K562 (cell line): Measurements from ENCODE around the gene ODF2. TPM values are rescaled to one million over a fixed set of nuclear protein-coding genes. Genes with fewer than 3 reads are reported as not detected.
A peak's percentile ranks its signal among the peaks of the same experiment; 100 is the strongest.

ENCODE experiments used
- FIP1L1 ChIP-seq: fragments of 200-400 bp; formaldehyde crosslinking; IDR thresholded peaks from 2 replicates; pipeline ENCODE4 v1.6.1; 2018; ENCODE audit warnings: mild to moderate bottlenecking, low read depth, low read length; ENCODE audit not compliant: poor library complexity, severe bottlenecking
- HIVEP1 ChIP-seq: fragments of 250-450 bp; sonication (Bioruptor Pico); IDR thresholded peaks from 2 replicates; pipeline ENCODE4 v1.4.0; 2020; ENCODE audit warnings: mild to moderate bottlenecking
- HOXB6 ChIP-seq: fragments of 250-450 bp; sonication (Bioruptor Pico); IDR thresholded peaks from 2 replicates; pipeline ENCODE4 v1.5.1; 2022; ENCODE audit warnings: mild to moderate bottlenecking, borderline replicate concordance
- MXD1 ChIP-seq: fragments of 250-450 bp; sonication (Bioruptor Pico); IDR thresholded peaks from 2 replicates; pipeline ENCODE4 v1.8.0; 2021; ENCODE audit warnings: borderline replicate concordance, mild to moderate bottlenecking, moderate library complexity; ENCODE audit not compliant: poor library complexity, severe bottlenecking
- NFIX ChIP-seq: fragments of 250-450 bp; sonication (Bioruptor Pico); IDR thresholded peaks from 2 replicates; pipeline ENCODE4 v1.4.0; 2020; ENCODE audit warnings: low read depth, mild to moderate bottlenecking, moderate library complexity
- NR0B1 ChIP-seq: fragments of 450-650 bp; IDR thresholded peaks from one replicate; pipeline ENCODE4 v1.6.1; 2018; ENCODE audit warnings: mild to moderate bottlenecking, moderate library complexity; ENCODE audit not compliant: partially characterized antibody
- NR1H2 ChIP-seq: sonication (generic); formaldehyde crosslinking; IDR thresholded peaks from 2 replicates; pipeline ENCODE4 v1.4.0; 2020; ENCODE audit warnings: mild to moderate bottlenecking, missing genetic modification reagents
- PREB ChIP-seq: sonication (generic); formaldehyde crosslinking; IDR thresholded peaks from 2 replicates; pipeline ENCODE4 v1.8.1; 2023; ENCODE audit warnings: mild to moderate bottlenecking, missing genetic modification reagents
- RFX7 ChIP-seq: fragments of 250-450 bp; sonication (Bioruptor Pico); IDR thresholded peaks from 2 replicates; pipeline ENCODE4 v1.5.1; 2021; ENCODE audit warnings: mild to moderate bottlenecking
- SIN3B ChIP-seq: fragments of 450-650 bp; IDR thresholded peaks from 2 replicates; pipeline ENCODE4 v1.6.1; 2017; ENCODE audit warnings: low read depth, mild to moderate bottlenecking, moderate library complexity
- SMAD1 ChIP-seq: fragments of 150-350 bp; IDR thresholded peaks from 2 replicates; pipeline ENCODE4 v1.6.1; 2014; ENCODE audit warnings: low read length, low read depth; ENCODE audit not compliant: partially characterized antibody
- polyA plus RNA-seq, 8 experiments: library from polyadenylated mRNA; depleted of rRNA in 4 of 8; stranded (reverse) in 5 of 8; unstranded in 3 of 8; fragments of >200 nt; fragmentation: Nextera tagmentation in 2 of 8; fragmentation: Illumina TruSeq in 1 of 8; extraction: Ambion mirVana in 2 of 8; extraction: Trizol in 1 of 8; gene quantifications; 2 replicates each; pipeline versions ENCODE4 v1.2.1 to v1.2.3, GENCODE V29; 2011 to 2014; ENCODE audit warnings: inconsistent platforms in 1 of 8, missing spikeins in 1 of 8
- total RNA-seq, 7 experiments: library from RNA; depleted of rRNA in 6 of 7; stranded (reverse); fragments of >200 nt in 6 of 7; fragmentation: Illumina TruSeq in 2 of 7; extraction: Trizol in 2 of 7; gene quantifications; 2 replicates each; pipeline versions ENCODE4 v1.2.1 to v1.2.3, GENCODE V29; 2011 to 2021; ENCODE audit warnings: low replicate concordance in 1 of 7
- TF ChIP-seq, protein P1 (sequence below): fragments of 250-450 bp; sonication (Bioruptor Pico); IDR thresholded peaks from 2 replicates; pipeline ENCODE4 v1.4.0; 2020; ENCODE audit warnings: mild to moderate bottlenecking, moderate library complexity
- TF ChIP-seq, protein P2 (sequence below): sonication (generic); formaldehyde crosslinking; IDR thresholded peaks from 2 replicates; pipeline ENCODE4 v1.5.0; 2020; ENCODE audit warnings: missing genetic modification reagents
- TF ChIP-seq, protein P3 (sequence below), 3 experiments: fragments of 200-800 bp in 1 of 3; sonication (Bioruptor generic) in 1 of 3; sonication (generic) in 1 of 3; formaldehyde crosslinking in 1 of 3; IDR thresholded peaks; 2 replicates each; pipeline versions ENCODE4 v1.6.1 to v1.8.0; 2016 to 2022; ENCODE audit warnings: mild to moderate bottlenecking in 2 of 3, missing compliant biosample characterization in 2 of 3, missing genetic modification characterization in 2 of 3, missing genetic modification reagents in 1 of 3
- TF ChIP-seq, protein P4 (sequence below): fragments of 250-450 bp; sonication (Bioruptor Pico); IDR thresholded peaks from 2 replicates; pipeline ENCODE4 v1.4.0; 2020; ENCODE audit warnings: borderline replicate concordance

Gene ODF2
- total and polyA plus RNA-seq, 9 of the 15 experiments (the other 6 are each of a cell fraction or from before 2014, with no cell fraction given): 16.5 to 83.2 (median 69.7) TPM

- TF ChIP-seq, protein P1, sequence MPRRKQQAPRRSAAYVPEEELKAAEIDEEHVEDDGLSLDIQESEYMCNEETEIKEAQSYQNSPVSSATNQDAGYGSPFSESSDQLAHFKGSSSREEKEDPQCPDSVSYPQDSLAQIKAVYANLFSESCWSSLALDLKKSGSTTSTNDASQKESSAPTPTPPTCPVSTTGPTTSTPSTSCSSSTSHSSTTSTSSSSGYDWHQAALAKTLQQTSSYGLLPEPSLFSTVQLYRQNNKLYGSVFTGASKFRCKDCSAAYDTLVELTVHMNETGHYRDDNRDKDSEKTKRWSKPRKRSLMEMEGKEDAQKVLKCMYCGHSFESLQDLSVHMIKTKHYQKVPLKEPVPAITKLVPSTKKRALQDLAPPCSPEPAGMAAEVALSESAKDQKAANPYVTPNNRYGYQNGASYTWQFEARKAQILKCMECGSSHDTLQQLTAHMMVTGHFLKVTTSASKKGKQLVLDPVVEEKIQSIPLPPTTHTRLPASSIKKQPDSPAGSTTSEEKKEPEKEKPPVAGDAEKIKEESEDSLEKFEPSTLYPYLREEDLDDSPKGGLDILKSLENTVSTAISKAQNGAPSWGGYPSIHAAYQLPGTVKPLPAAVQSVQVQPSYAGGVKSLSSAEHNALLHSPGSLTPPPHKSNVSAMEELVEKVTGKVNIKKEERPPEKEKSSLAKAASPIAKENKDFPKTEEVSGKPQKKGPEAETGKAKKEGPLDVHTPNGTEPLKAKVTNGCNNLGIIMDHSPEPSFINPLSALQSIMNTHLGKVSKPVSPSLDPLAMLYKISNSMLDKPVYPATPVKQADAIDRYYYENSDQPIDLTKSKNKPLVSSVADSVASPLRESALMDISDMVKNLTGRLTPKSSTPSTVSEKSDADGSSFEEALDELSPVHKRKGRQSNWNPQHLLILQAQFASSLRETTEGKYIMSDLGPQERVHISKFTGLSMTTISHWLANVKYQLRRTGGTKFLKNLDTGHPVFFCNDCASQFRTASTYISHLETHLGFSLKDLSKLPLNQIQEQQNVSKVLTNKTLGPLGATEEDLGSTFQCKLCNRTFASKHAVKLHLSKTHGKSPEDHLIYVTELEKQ: no peak
- TF ChIP-seq FIP1L1 (no peak), SMAD1 (no peak), SIN3B (peak; percentile 10; the same call in 1 of the 2 replicates), NFIX (CRISPR knock-in tag) (no peak), MXD1 (CRISPR knock-in tag) (no peak), NR0B1 (no peak), RFX7 (CRISPR knock-in tag) (no peak), NR1H2 (CRISPR knock-in tag) (no peak), HIVEP1 (CRISPR knock-in tag) (no peak), HOXB6 (no peak), PREB (CRISPR knock-in tag) (no peak)
- TF ChIP-seq, protein P2, sequence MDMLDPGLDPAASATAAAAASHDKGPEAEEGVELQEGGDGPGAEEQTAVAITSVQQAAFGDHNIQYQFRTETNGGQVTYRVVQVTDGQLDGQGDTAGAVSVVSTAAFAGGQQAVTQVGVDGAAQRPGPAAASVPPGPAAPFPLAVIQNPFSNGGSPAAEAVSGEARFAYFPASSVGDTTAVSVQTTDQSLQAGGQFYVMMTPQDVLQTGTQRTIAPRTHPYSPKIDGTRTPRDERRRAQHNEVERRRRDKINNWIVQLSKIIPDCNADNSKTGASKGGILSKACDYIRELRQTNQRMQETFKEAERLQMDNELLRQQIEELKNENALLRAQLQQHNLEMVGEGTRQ: peak; percentile 39; the same call in 1 of the 2 replicates
- TF ChIP-seq, protein P3, sequence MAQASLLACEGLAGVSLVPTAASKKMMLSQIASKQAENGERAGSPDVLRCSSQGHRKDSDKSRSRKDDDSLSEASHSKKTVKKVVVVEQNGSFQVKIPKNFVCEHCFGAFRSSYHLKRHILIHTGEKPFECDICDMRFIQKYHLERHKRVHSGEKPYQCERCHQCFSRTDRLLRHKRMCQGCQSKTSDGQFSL (CRISPR knock-in tag; IDR thresholded peaks at IDR 0.05): no peak
- TF ChIP-seq, protein P3 (tag; IDR thresholded peaks at IDR 0.05): no peak
- TF ChIP-seq, protein P4, sequence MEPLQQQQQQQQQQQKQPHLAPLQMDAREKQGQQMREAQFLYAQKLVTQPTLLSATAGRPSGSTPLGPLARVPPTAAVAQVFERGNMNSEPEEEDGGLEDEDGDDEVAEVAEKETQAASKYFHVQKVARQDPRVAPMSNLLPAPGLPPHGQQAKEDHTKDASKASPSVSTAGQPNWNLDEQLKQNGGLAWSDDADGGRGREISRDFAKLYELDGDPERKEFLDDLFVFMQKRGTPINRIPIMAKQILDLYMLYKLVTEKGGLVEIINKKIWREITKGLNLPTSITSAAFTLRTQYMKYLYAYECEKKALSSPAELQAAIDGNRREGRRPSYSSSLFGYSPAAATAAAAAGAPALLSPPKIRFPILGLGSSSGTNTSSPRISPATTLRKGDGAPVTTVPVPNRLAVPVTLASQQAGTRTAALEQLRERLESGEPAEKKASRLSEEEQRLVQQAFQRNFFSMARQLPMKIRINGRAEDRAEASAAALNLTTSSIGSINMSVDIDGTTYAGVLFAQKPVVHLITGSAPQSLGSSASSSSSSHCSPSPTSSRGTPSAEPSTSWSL: no peak
Measured at GRCh38 chr9:128455849-128456612, at the start of gene ODF2 (continued).
